HG03520 (cell line): ENCODE data around the gene TMEM170B.

ENCODE experiments used
- ATAC-seq: cut with Tn5 transposase; IDR thresholded peaks from one replicate; pipeline ENCODE4 v1.9.1; 2021; ENCODE audit warnings: mild to moderate bottlenecking, moderate library complexity; ENCODE audit not compliant: unreplicated experiment

Gene TMEM170B

GRCh38 chr6:11584244-11584643 is 46.7 kb downstream of the TMEM170B start:
- ATAC-seq, result no peak

- no peak for ATAC-seq
Measured at GRCh38 chr6:11585426-11586016, 48.0 kb downstream of the TMEM170B start.

- no peak for ATAC-seq
Measured at GRCh38 chr6:11586117-11586516, 48.6 kb downstream of the TMEM170B start.

GRCh38 chr6:11586536-11586935 is 49.0 kb downstream of the TMEM170B start:
- no peak for ATAC-seq

GRCh38 chr6:11589261-11589660 is 51.7 kb downstream of the TMEM170B start:
- ATAC-seq, result no peak

- ATAC-seq, result no peak
Measured at GRCh38 chr6:11592294-11592906, 54.9 kb downstream of the TMEM170B start.

GRCh38 chr6:11593096-11593495 is 55.5 kb downstream of the TMEM170B start:
- no peak for ATAC-seq

GRCh38 chr6:11595903-11596302 is 58.4 kb downstream of the TMEM170B start:
- ATAC-seq, result no peak

- no peak for ATAC-seq
Measured at GRCh38 chr6:11596640-11597237, 59.2 kb downstream of the TMEM170B start.

- ATAC-seq, result no peak
Measured at GRCh38 chr6:11598687-11599086, 61.1 kb downstream of the TMEM170B start.

GRCh38 chr6:11600251-11600650 is 62.7 kb downstream of the TMEM170B start:
- ATAC-seq, result no peak

- no peak for ATAC-seq
Measured at GRCh38 chr6:11601776-11602605, 64.4 kb downstream of the TMEM170B start.

GRCh38 chr6:11604215-11604614 is 66.7 kb downstream of the TMEM170B start:
- ATAC-seq, result no peak

- no peak for ATAC-seq
Measured at GRCh38 chr6:11604836-11605506, 67.4 kb downstream of the TMEM170B start.

- no peak for ATAC-seq
Measured at GRCh38 chr6:11605507-11605905, 68.0 kb downstream of the TMEM170B start.

GRCh38 chr6:11606332-11606731 is 68.8 kb downstream of the TMEM170B start:
- no peak for ATAC-seq

GRCh38 chr6:11607383-11607782 is 69.8 kb downstream of the TMEM170B start:
- no peak for ATAC-seq

GRCh38 chr6:11608600-11609323 is 71.2 kb downstream of the TMEM170B start:
- no peak for ATAC-seq

- ATAC-seq, result no peak
Measured at GRCh38 chr6:11609324-11610071, 71.9 kb downstream of the TMEM170B start.

GRCh38 chr6:11613336-11613735 is 75.8 kb downstream of the TMEM170B start:
- ATAC-seq, result no peak
